PC-9 (cell line): ENCODE results near the gene LGALS7B. TPM values are rescaled to one million over a fixed set of nuclear protein-coding genes. Genes with fewer than 3 reads are reported as not detected.
"Not testable (repeated sequence)": the region's sequence is repeated elsewhere in the genome, so short reads cannot be mapped to it uniquely, and the experiment has no call there.

Experiments
- BruUV-seq: library from RNA; stranded (reverse); fragments of 400-500 nt; replicated peaks from 2 replicates; lab custom pipeline; 2021; lab: Mats Ljungman, UMichigan
- CTCF ChIA-PET: fragments of 300-600 bp; sonication (Branson Sonifier 250); formaldehyde crosslinking; loops from one replicate; lab custom pipeline; 2022; ENCODE audit warnings: antibody characterized with exemption; lab: Charles Lee
- POLR2A ChIA-PET: fragments of 300-600 bp; sonication (Branson Sonifier 250); formaldehyde crosslinking; loops from one replicate; lab custom pipeline; 2022; ENCODE audit warnings: antibody characterized with exemption; ENCODE audit not compliant: unreplicated experiment; lab: Charles Lee
- DNase-seq, 2 experiments: peaks; one replicate each; pipeline versions ENCODE4 v3.0.0 to v3.0.0-alpha.2; 2015 to 2022; ENCODE audit warnings: mixed read lengths in 1 of 2
- H2AFZ ChIP-seq: fragments of 200-600 bp; sonication (generic); 2 replicates; pipeline ENCODE4 v1.8.1; 2017; ENCODE audit warnings: antibody characterized with exemption
- H3F3A ChIP-seq: fragments of 200-600 bp; sonication (generic); 2 replicates; pipeline ENCODE4 v1.8.1; 2017; ENCODE audit warnings: antibody characterized with exemption, mild to moderate bottlenecking, low read depth; ENCODE audit not compliant: insufficient read depth
- H3K27ac ChIP-seq: fragments of 200-600 bp; sonication (generic); 2 replicates; pipeline ENCODE4 v1.6.1; 2016; ENCODE audit warnings: mixed run types
- H3K27me3 ChIP-seq: fragments of 200-600 bp; sonication (generic); 2 replicates; pipeline ENCODE4 v1.6.1; 2016; ENCODE audit warnings: low read depth, mixed run types; ENCODE audit not compliant: insufficient read depth
- H3K36me3 ChIP-seq: fragments of 200-600 bp; sonication (generic); 2 replicates; pipeline ENCODE4 v1.6.1; 2016; ENCODE audit warnings: low read depth, mixed run types
- H3K4me1 ChIP-seq: fragments of 200-600 bp; sonication (generic); replicated peaks from 2 replicates; pipeline ENCODE4 v1.6.1; 2016; ENCODE audit warnings: mixed run types; ENCODE audit not compliant: insufficient read depth
- H3K4me2 ChIP-seq: fragments of 200-600 bp; sonication (generic); 2 replicates; pipeline ENCODE4 v1.6.1; 2017; ENCODE audit warnings: mixed run types
- H3K4me3 ChIP-seq: fragments of 200-600 bp; sonication (generic); 2 replicates; pipeline ENCODE4 v1.6.1; 2016; ENCODE audit warnings: mixed run types
- H3K79me2 ChIP-seq: fragments of 200-600 bp; sonication (generic); 2 replicates; pipeline ENCODE4 v1.6.1; 2017; ENCODE audit warnings: low read depth, mixed run types
- H3K9me2 ChIP-seq: fragments of 200-600 bp; sonication (generic); 2 replicates; pipeline ENCODE4 v1.8.1; 2017; ENCODE audit warnings: mild to moderate bottlenecking; ENCODE audit not compliant: insufficient read depth
- H3K9me3 ChIP-seq: fragments of 200-600 bp; sonication (generic); 2 replicates; pipeline ENCODE4 v1.8.1; 2016; ENCODE audit warnings: low read depth; ENCODE audit not compliant: insufficient read depth
- H4K20me1 ChIP-seq: fragments of 200-600 bp; sonication (generic); 2 replicates; pipeline ENCODE4 v1.8.1; 2017; ENCODE audit not compliant: insufficient read depth
- CTCF ChIP-seq: fragments of 200-600 bp; sonication (generic); conservative IDR thresholded peaks from 2 replicates; pipeline ENCODE4 v1.6.1; 2017; ENCODE audit warnings: mixed run types, antibody characterized with exemption, mild to moderate bottlenecking, moderate library complexity
- EZH2 ChIP-seq: fragments of 200-600 bp; sonication (generic); IDR thresholded peaks from 2 replicates; pipeline ENCODE4 v1.8.0; 2017; ENCODE audit warnings: antibody characterized with exemption, low read depth
- intact Hi-C: fragments of 100-400 bp; cut with micrococcal nuclease; formaldehyde crosslinking; loops from one replicate; pipeline ENCODE4 v1.10.0; 2022; ENCODE audit not compliant: unreplicated experiment
- total RNA-seq: library from RNA; stranded (reverse); gene quantifications from 2 replicates; pipeline ENCODE4 v1.2.3, GENCODE V29; 2021

LGALS7B gene
- total RNA-seq, 1 experiment from 2014 or later: not detected

GRCh38 chr19:38795549-38795948 lies 6.5 kb downstream of the LGALS7B start:
- no peak overlapping the region for H2AFZ ChIP-seq
- H3K36me3 ChIP-seq: no peaks in the 10 kb centered on the region
- no peak overlapping the region for H3K4me2 ChIP-seq
- no peaks in the 10 kb centered on the region for H3K79me2 ChIP-seq
- H3K27ac ChIP-seq: no peak overlapping the region
- CTCF ChIA-PET: no interaction called here
- POLR2A ChIA-PET: no interaction called here
- no peak overlapping the region for H3K4me3 ChIP-seq
- H3F3A ChIP-seq: peaks cover 16% of the 10 kb centered on the region
- H3K27me3 ChIP-seq: no peaks in the 10 kb centered on the region
- DNase-seq: no peak
- H3K9me2 ChIP-seq: no peaks in the 10 kb centered on the region
- H3K9me3 ChIP-seq: peaks cover under 1% of the 10 kb centered on the region; the same call in 1 of the 2 replicates
- intact Hi-C loops: loop anchor here (5.0 kb wide), 1 partner anchor 37 kb away; the partner anchor contains the start of gene ECH1
- TF ChIP-seq EZH2 (no peak), CTCF (no peak)
- no TSS peak for BruUV-seq
- H4K20me1 ChIP-seq: no peaks in the 10 kb centered on the region
- H3K4me1 ChIP-seq: peaks cover 29% of the 10 kb centered on the region

GRCh38 chr19:38796154-38796553 lies 7.2 kb downstream of the LGALS7B start:
- no peak for DNase-seq
- peaks cover 19% of the 10 kb centered on the region for H3F3A ChIP-seq
- H3K27me3 ChIP-seq: no peaks in the 10 kb centered on the region
- H3K9me3 ChIP-seq: peaks cover 6% of the 10 kb centered on the region
- H3K9me2 ChIP-seq: no peaks in the 10 kb centered on the region
- POLR2A ChIA-PET: no interaction called here
- H3K79me2 ChIP-seq: no peaks in the 10 kb centered on the region
- no peak overlapping the region for H3K4me3 ChIP-seq
- CTCF ChIA-PET: no interaction called here
- peaks cover 33% of the 10 kb centered on the region for H3K4me1 ChIP-seq
- no peak overlapping the region for H3K27ac ChIP-seq
- no peak for TF ChIP-seq CTCF
- TF ChIP-seq EZH2: no peak
- no peak overlapping the region for H2AFZ ChIP-seq
- no peaks in the 10 kb centered on the region for H4K20me1 ChIP-seq
- no peaks in the 10 kb centered on the region for H3K36me3 ChIP-seq
- no TSS peak for BruUV-seq
- intact Hi-C loops: loop anchor here (5.0 kb wide), 1 partner anchor 36 kb away; the partner anchor contains the start of gene ECH1
- no peak overlapping the region for H3K4me2 ChIP-seq

GRCh38 chr19:38797781-38798180 lies 8.8 kb downstream of the LGALS7B start:
- CTCF ChIA-PET, H3K36me3 ChIP-seq, H3K4me3 ChIP-seq, H3K9me3 ChIP-seq, H3K27ac ChIP-seq, POLR2A ChIA-PET, BruUV-seq, H3K9me2 ChIP-seq, H3K27me3 ChIP-seq, H2AFZ ChIP-seq, H3K79me2 ChIP-seq, DNase-seq, H3K4me2 ChIP-seq, H4K20me1 ChIP-seq: not testable (repeated sequence)
- Histone ChIP-seq H3K4me1 (peaks cover 30% of the 10 kb centered on the region), H3F3A (peaks cover 19% of the 10 kb centered on the region)
- intact Hi-C loops: loop anchor here (5.0 kb wide), 1 partner anchor 35 kb away; the partner anchor contains the start of gene ECH1

DNA sequence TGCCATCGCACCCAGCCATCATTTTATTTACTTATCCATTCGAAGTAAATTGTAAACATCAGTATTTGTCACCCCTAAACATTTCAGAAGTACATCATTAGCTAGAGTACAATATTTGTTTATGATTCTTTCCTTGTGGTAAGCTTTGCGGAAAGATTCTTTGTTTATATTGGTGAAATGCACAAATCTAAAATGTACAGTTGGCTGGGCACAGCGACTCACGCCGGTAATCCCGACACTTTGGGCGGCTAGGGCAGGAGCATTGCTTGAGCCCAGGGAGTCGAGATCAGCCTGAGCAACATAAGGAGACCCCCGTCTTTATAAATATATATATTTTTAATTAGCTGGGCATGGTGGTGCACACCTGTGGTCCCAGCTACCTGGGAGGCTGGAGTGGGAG lies 10.1 kb downstream of the LGALS7B start:
- Histone ChIP-seq H3K4me2 (peak overlapping the region; percentile 28), H3K36me3 (no peaks in the 10 kb centered on the region), H3K79me2 (no peaks in the 10 kb centered on the region), H3K4me3 (no peak overlapping the region), H3K4me1 (peaks cover 21% of the 10 kb centered on the region), H3K27ac (peak overlapping the region; percentile 96), H2AFZ (no peak overlapping the region), H3K9me2 (no peaks in the 10 kb centered on the region), H4K20me1 (no peaks in the 10 kb centered on the region), H3K9me3 (peaks cover 6% of the 10 kb centered on the region), H3K27me3 (no peaks in the 10 kb centered on the region), H3F3A (peaks cover 19% of the 10 kb centered on the region)
- ChIA-PET POLR2A (interaction anchor here (0.6 kb wide), 1 partner anchor 637 kb away, joined by 3 read pairs; the partner anchor contains the start of gene RPS16), CTCF (interaction anchor here (0.6 kb wide), 2 partner anchors 66 to 410 kb away, joined by 3 to 4 read pairs; no protein-coding TSS in a partner anchor)
- intact Hi-C loops: loop anchor here (5.0 kb wide), 1 partner anchor 33 kb away; the partner anchor contains the start of gene ECH1
- DNase-seq: peak in 1 of 2 experiments; percentile 46
- BruUV-seq: no TSS peak
- no peak for TF ChIP-seq EZH2
